Thymus (tissue), 11 donors: ENCODE measurements around the gene VSIG8. TPM values are rescaled to one million over a fixed set of nuclear protein-coding genes. Genes with fewer than 3 reads are reported as not detected.

Experiments
- DNase-seq, 9 donors: peaks; one replicate each; pipeline ENCODE4 v3.0.0-alpha.2; 2013; ENCODE audit warnings: low spot score in 9 of 9, low read depth in 6 of 9, missing footprints in 1 of 9
- H3K27ac ChIP-seq, 2 donors: one replicate each; pipeline ENCODE4 v1.5.1; 2013; ENCODE audit warnings: control low read depth in 1 of 2, low read depth in 1 of 2, low read length in 1 of 2, mild to moderate bottlenecking in 1 of 2, moderate library complexity in 1 of 2
- H3K27me3 ChIP-seq, 2 donors: one replicate each; pipeline ENCODE4 v1.5.1; 2013; ENCODE audit warnings: low read length in 1 of 2; ENCODE audit not compliant: control insufficient read depth in 2 of 2, insufficient read depth in 1 of 2
- H3K36me3 ChIP-seq, 2 donors: one replicate each; pipeline ENCODE4 v1.5.1; 2013; ENCODE audit warnings: low read length in 1 of 2, mild to moderate bottlenecking in 1 of 2, moderate library complexity in 1 of 2; ENCODE audit not compliant: control insufficient read depth in 2 of 2, insufficient read depth in 2 of 2
- H3K4me1 ChIP-seq, 2 donors: one replicate each; pipeline ENCODE4 v1.5.1; 2013; ENCODE audit warnings: low read length in 2 of 2; ENCODE audit not compliant: control insufficient read depth in 2 of 2, insufficient read depth in 2 of 2
- H3K4me3 ChIP-seq, 2 donors: one replicate each; pipeline ENCODE4 v1.5.1; 2013; ENCODE audit warnings: low read length in 2 of 2, control low read depth in 1 of 2, mild to moderate bottlenecking in 1 of 2
- H3K9me3 ChIP-seq, 2 donors: one replicate each; pipeline ENCODE4 v1.5.1; 2013; ENCODE audit warnings: low read length in 1 of 2, mild to moderate bottlenecking in 1 of 2; ENCODE audit not compliant: control insufficient read depth in 2 of 2, insufficient read depth in 1 of 2
- WGBS: extraction: QIAGEN DNeasy Blood & Tissue Kit; methylation state at CpG from one replicate; pipeline ENCODE4 v1.1.7; 2013; 5-methylcytosine and 5-hydroxymethylcytosine counted together
- polyA plus RNA-seq: library from polyadenylated mRNA; stranded (reverse); fragments of 200-250 nt; gene quantifications from one replicate; pipeline ENCODE4 v1.2.3, GENCODE V29; 2013
- total RNA-seq: library from RNA; stranded (reverse); fragments of 120-200 nt; gene quantifications from one replicate; pipeline ENCODE4 v1.2.4, GENCODE V29; 2013
- donor health status: healthy.

The VSIG8 gene
- total and polyA plus RNA-seq, 2 donors: 0.24 to 2.6 TPM

DNA sequence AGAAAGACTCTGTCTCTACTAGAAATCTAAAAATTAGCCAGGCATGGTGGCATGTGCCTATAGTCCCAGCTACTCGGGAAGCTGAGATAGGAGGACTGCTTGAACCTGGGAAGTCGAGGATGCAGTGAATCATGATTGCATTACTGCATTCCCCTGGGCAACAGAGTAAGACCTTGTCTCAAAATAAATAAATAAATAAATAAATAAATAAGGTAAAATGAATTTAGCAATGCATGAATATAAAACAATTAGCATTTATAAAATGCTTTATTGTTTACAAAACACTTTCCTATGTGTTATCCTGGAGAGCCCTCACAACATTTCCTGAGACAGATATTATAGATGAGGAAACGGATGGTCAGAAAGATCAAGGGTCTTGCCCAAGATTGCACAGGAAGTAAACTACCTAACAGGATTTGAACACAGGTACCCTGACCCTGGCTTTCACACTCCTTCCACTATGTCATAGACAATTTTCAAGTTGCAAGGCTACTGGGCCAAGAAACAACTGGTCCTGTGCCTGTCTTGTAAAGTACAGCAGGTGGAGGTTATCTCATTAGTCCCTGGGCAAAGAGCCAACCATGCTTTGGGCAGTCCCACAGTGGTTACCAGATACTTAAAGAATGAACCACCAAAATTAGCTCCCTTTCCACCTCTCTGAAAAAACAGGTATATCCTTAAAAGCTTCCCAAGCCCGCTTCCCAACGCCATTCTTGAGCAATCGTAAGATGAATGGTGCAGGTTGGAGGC, 15.4 kb upstream of the VSIG8 start:
- WGBS: 99% methylated on average over 6 of the region's 6 CpGs
- DNase-seq: no peak
- H3K4me1 ChIP-seq: no peaks in the 10 kb centered on the region
- H3K9me3 ChIP-seq: no peaks in the 10 kb centered on the region
- H3K27ac ChIP-seq: no peak overlapping the region
- no peaks in the 10 kb centered on the region for H3K27me3 ChIP-seq
- no peak overlapping the region for H3K4me3 ChIP-seq
- no peaks in the 10 kb centered on the region for H3K36me3 ChIP-seq

DNA sequence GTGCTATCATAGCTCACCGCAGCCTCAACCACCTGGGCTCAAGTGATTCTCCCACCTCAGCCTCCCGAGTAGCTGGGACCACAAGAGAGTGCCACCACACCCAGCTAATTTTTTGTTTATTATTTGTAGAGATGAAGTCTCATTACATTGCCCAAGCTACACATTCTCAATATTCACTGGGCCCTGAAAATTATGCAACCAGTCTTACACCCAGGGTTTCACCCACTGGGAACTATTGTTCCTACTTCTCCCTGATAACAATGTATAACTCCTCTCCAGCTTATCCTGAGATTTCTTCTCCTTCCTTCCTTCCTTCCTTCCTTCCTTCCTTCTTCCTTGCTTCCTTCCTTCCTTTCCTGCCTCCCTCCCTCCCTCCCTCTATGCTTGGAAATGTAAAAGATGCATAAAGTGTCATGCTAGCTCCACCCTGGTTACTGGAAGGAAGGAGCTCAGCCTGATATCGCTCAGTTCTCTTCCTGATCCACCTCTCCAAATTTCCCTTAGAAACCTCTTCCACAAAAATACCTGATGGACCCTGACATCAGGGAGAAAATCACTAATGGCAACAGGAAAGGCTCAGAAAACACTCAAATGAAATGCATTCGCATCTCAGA, 11.2 kb upstream of the VSIG8 start:
- DNase-seq: no peak
- 97% methylated on average over 4 of the region's 4 CpGs for WGBS
- Histone ChIP-seq H3K36me3 (no peaks in the 10 kb centered on the region), H3K27me3 (no peaks in the 10 kb centered on the region), H3K27ac (no peak overlapping the region), H3K4me3 (no peak overlapping the region), H3K4me1 (peaks cover 6 to 11% of the 10 kb centered on the region in 2 donors), H3K9me3 (no peaks in the 10 kb centered on the region)

DNA sequence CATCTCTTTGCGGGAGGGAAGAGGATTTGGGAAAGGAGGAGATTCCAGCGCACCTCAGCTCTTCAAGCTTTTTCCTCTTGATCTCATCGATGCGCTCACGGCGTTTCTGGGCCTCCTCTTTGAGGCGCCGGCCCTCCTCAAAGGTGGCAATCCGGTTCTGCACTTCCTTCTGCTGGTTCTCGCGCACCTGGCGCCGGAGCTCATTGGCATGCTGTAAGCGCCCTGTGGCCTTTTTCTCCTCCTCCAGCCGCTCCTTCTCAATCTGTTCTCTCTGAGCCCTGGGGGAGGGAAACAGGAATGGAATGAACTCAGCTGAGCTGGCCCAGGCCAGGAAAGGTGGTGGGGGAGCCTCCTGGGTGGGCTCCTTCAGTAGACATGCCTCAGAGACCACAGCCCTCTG, 10.4 kb upstream of the VSIG8 start:
- Histone ChIP-seq H3K4me3 (no peak overlapping the region), H3K9me3 (no peaks in the 10 kb centered on the region)
- WGBS: 93% methylated on average over 15 of the region's 15 CpGs

DNA sequence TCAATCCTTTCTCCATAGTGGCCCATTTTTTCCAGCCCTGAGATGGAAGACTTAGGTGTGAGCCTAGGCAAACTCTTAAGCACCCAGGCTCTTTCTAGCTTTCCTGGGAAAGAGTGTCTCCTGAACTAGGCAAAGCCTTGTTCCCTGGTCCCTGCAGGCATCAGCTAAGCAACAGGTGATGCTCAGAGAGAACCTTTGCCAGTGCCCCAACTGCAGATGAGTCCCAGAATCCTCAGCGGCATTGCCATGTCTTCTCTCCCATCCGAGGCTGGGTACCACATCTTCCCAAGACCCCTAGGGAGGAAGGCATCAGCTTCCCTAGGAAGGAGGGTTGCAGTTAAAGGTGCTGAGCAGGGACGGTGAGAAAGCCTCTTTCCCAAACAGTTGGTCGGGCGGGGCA, 8.2 kb upstream of the VSIG8 start:
- no peak overlapping the region for H3K27ac ChIP-seq
- DNase-seq: no peak
- peaks cover 15 to 34% of the 10 kb centered on the region in 2 donors for H3K4me1 ChIP-seq
- no peaks in the 10 kb centered on the region for H3K27me3 ChIP-seq
- 97% methylated on average over 5 of the region's 5 CpGs for WGBS
- peaks cover 0 to 3% of the 10 kb centered on the region in 2 donors for H3K9me3 ChIP-seq
- no peaks in the 10 kb centered on the region for H3K36me3 ChIP-seq
- no peak overlapping the region for H3K4me3 ChIP-seq

More for the DNA sequence above, 10.4 kb upstream of the VSIG8 start:
- Histone ChIP-seq H3K36me3 (no peaks in the 10 kb centered on the region), H3K27me3 (no peaks in the 10 kb centered on the region), H3K27ac (no peak overlapping the region), H3K4me1 (peaks cover 6 to 14% of the 10 kb centered on the region in 2 donors)
- no peak for DNase-seq

- 78% methylated on average over 1 of the region's 1 CpG for WGBS
- Histone ChIP-seq H3K27me3 (no peaks in the 10 kb centered on the region), H3K36me3 (no peaks in the 10 kb centered on the region), H3K9me3 (peaks cover 0 to 3% of the 10 kb centered on the region in 2 donors), H3K4me1 (peaks cover 15 to 34% of the 10 kb centered on the region in 2 donors), H3K4me3 (no peak overlapping the region), H3K27ac (no peak overlapping the region)
- no peak for DNase-seq
These were observed 7.2 kb upstream of the VSIG8 start for GRCh38 chr1:159869607-159870006.

DNA sequence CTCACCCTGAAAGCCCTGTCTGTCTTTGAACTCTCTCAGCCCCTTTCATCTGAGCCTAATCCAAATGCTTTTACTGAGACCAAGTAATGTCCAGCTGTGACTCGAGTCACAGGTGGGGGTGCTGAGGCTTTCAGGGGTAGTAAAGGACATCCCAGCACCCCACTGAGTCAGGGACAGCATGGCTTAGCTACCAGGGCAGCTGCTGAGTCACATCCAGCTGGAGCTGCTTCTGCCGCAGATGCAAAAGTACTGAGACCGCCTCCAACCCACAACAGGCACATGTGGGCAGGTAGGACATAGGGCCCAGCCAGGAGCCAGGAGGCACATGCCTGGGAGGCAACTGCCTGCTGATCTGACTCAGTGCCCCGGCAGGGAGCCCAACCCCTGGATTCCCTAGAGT, 6.7 kb upstream of the VSIG8 start:
- H3K4me1 ChIP-seq: peaks cover 15 to 34% of the 10 kb centered on the region in 2 donors
- peak in 4 of 9 donors; percentile 21 to 61 (median 31) for DNase-seq
- H3K9me3 ChIP-seq: peaks cover 0 to 3% of the 10 kb centered on the region in 2 donors
- no peaks in the 10 kb centered on the region for H3K27me3 ChIP-seq
- no peak overlapping the region for H3K4me3 ChIP-seq
- no peak overlapping the region for H3K27ac ChIP-seq
- WGBS: 8% methylated on average over 4 of the region's 4 CpGs
- no peaks in the 10 kb centered on the region for H3K36me3 ChIP-seq

GRCh38 chr1:159868766-159869165, 6.3 kb upstream of the VSIG8 start:
- Histone ChIP-seq H3K4me1 (peaks cover 15 to 34% of the 10 kb centered on the region in 2 donors), H3K36me3 (no peaks in the 10 kb centered on the region), H3K9me3 (peaks cover 0 to 3% of the 10 kb centered on the region in 2 donors), H3K4me3 (no peak overlapping the region), H3K27ac (no peak overlapping the region), H3K27me3 (no peaks in the 10 kb centered on the region)
- 51% methylated on average over 3 of the region's 3 CpGs for WGBS
- DNase-seq: no peak

- Histone ChIP-seq H3K36me3 (no peaks in the 10 kb centered on the region), H3K4me1 (peaks cover 15 to 34% of the 10 kb centered on the region in 2 donors), H3K9me3 (peaks cover 0 to 3% of the 10 kb centered on the region in 2 donors), H3K4me3 (no peak overlapping the region), H3K27ac (no peak overlapping the region), H3K27me3 (no peaks in the 10 kb centered on the region)
- 73% methylated on average over 9 of the region's 9 CpGs for WGBS
- DNase-seq: peak in 1 of 9 donors; percentile 30
These were observed 5.2 kb upstream of the VSIG8 start for GRCh38 chr1:159867664-159868026.

GRCh38 chr1:159866905-159867663, 4.6 kb upstream of the VSIG8 start:
- Histone ChIP-seq H3K36me3 (no peaks in the 10 kb centered on the region), H3K27ac (no peak overlapping the region), H3K4me3 (no peak overlapping the region), H3K9me3 (peaks cover 0 to 3% of the 10 kb centered on the region in 2 donors), H3K4me1 (peaks cover 15 to 34% of the 10 kb centered on the region in 2 donors), H3K27me3 (peaks cover 0 to 2% of the 10 kb centered on the region in 2 donors)
- 76% methylated on average over 14 of the region's 14 CpGs for WGBS
- DNase-seq: peak in 2 of 9 donors; percentile 18 to 54
